Right lobe of liver (tissue), 4 donors: ENCODE measurements around the gene MGA.

ENCODE experiments used
- POLR2A ChIP-seq: fragments of 450-650 bp; IDR thresholded peaks from one replicate; pipeline ENCODE4 v1.6.1; 2017; ENCODE audit warnings: antibody characterized with exemption, mild to moderate bottlenecking
- TF ChIP-seq, protein P1 (sequence below), 4 donors: fragments of 200-600 bp in 3 of 4; fragments of 450-650 bp in 1 of 4; IDR thresholded peaks; one replicate each; pipeline versions ENCODE4 v1.5.1 to v1.8.0; 2016 to 2022; ENCODE audit warnings: antibody characterized with exemption in 4 of 4, mild to moderate bottlenecking in 2 of 4
- donor health status: DM: no; HTN: no; CAD: no.
- donor health status: DM: no; HTN: no; CAD: no.
- donor health status: DM: no; HTN: yes; CAD: no.

- TF ChIP-seq, protein P1, sequence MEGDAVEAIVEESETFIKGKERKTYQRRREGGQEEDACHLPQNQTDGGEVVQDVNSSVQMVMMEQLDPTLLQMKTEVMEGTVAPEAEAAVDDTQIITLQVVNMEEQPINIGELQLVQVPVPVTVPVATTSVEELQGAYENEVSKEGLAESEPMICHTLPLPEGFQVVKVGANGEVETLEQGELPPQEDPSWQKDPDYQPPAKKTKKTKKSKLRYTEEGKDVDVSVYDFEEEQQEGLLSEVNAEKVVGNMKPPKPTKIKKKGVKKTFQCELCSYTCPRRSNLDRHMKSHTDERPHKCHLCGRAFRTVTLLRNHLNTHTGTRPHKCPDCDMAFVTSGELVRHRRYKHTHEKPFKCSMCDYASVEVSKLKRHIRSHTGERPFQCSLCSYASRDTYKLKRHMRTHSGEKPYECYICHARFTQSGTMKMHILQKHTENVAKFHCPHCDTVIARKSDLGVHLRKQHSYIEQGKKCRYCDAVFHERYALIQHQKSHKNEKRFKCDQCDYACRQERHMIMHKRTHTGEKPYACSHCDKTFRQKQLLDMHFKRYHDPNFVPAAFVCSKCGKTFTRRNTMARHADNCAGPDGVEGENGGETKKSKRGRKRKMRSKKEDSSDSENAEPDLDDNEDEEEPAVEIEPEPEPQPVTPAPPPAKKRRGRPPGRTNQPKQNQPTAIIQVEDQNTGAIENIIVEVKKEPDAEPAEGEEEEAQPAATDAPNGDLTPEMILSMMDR (IDR thresholded peaks at IDR 0.05), result no peak
- no peak for TF ChIP-seq POLR2A
These were observed 28.9 kb downstream of the MGA start for GRCh38 chr15:41689083-41689482.
